Fibroblast of upper back skin (primary cell): Measurements from ENCODE around the gene SLC38A5.
A peak's percentile ranks its signal among the peaks of the same experiment; 100 is the strongest.

ENCODE experiments used
- DNase-seq: peaks from one replicate; pipeline ENCODE4 v3.0.0-alpha.2; 2013

SLC38A5 gene

GRCh38 chrX:48490661-48491060 lies 20.6 kb upstream of the SLC38A5 start:
- DNase-seq = no peak

DNA sequence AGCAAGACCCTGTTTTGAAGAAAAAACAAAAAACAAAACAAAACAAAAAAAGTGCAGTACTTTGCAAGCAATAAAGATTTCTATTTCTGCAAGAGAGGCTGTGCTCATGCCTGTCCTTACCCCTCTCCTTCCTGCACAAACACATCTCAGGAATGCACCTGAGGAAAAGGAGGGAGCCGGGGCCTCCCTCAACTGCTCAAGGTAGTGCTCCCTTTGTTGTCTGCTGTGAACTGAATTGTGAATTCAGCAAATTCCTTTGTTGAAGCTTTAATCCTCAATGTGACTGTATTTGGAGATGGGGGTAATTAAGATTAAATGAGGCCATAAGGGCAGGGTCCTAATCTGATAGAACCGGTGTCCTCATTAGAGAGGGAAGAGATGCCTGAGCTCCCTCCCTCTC lies 19.8 kb upstream of the SLC38A5 start:
- no peak for DNase-seq

DNA sequence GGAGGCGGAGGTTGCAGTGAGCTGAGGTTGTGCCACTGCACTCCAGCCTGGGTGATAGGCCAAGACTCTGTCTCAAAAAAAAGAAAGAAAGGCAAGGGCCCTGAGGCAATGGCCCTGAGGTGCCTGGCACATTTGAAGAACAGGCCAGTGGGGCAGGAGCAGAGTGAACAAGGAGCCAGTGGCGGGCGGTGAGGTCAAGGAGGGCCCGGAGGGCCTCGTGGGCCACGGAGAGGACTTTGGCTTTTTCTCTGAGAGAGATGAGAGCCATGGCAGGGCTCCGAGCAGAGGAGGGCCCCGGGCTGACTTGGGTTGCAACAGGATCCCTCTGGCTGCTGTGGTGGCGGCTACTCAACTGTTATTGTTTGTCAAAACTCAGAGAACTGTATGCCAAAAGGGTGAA lies 19.2 kb upstream of the SLC38A5 start:
- no peak for DNase-seq

DNA sequence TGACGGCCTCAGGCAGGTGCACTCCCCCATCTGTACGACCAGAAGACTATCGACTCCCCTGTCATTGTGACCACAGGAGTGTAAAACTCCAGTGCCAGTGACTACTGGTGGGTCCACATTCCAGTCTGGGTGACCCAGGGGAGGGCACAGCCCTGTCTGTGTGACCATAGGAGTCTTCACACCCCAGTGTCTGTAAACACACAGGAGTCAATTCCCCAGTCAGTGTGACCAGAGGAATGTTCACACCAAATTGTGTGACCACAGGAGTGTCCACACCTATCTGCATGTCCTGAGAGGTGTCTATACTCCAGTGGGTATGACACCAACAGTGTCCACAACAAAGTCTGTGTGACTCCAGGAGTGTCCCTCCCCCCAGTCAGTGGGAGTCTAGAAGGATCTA lies 18.0 kb upstream of the SLC38A5 start:
- no peak for DNase-seq

- DNase-seq = peak; percentile 92
Observed at GRCh38 chrX:48487362-48487798, 17.3 kb upstream of the SLC38A5 start.

DNA sequence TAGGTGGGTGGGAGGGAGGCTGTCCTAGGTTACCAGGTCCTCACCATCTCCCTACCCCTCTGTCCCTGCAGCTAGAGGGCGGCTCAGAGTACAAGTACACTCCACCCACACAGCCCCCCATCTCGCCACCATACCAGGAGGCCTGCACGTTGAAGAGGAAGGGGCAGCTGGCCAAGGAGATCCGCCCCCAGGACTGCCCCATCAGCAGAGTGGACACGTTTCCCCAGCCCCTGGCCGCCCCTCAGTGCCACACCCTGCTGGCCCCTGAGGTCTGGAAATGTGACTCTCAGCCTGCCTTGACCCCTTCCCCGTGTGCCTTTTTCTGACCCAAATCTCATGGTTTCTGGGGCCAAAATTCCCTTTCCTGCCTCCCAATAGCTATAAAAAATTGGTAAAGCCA lies 12.5 kb upstream of the SLC38A5 start:
- no peak for DNase-seq

GRCh38 chrX:48480583-48480982 lies 10.5 kb upstream of the SLC38A5 start:
- no peak for DNase-seq

DNA sequence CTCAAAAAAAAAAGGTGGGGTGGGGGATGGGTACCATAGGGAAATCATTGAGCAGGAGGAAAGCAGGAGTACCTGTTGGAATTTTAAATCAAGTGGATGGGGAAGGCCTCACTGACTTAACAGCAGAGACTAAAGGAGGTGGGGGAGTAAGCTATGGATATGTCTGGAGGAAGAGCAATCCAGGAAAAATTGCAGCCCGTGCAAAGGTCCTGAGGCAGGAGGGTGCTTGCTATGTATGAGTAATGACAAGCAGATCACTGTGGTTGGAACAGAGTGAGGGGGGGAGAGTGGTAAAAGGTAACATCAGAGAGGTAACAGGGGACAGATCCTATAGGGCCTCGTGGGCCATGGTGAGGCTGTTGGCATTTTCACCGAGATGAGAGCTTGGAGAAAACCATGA lies 10.1 kb upstream of the SLC38A5 start:
- DNase-seq = no peak

- DNase-seq = no peak
Observed at GRCh38 chrX:48478806-48479205, 8.7 kb upstream of the SLC38A5 start.

DNA sequence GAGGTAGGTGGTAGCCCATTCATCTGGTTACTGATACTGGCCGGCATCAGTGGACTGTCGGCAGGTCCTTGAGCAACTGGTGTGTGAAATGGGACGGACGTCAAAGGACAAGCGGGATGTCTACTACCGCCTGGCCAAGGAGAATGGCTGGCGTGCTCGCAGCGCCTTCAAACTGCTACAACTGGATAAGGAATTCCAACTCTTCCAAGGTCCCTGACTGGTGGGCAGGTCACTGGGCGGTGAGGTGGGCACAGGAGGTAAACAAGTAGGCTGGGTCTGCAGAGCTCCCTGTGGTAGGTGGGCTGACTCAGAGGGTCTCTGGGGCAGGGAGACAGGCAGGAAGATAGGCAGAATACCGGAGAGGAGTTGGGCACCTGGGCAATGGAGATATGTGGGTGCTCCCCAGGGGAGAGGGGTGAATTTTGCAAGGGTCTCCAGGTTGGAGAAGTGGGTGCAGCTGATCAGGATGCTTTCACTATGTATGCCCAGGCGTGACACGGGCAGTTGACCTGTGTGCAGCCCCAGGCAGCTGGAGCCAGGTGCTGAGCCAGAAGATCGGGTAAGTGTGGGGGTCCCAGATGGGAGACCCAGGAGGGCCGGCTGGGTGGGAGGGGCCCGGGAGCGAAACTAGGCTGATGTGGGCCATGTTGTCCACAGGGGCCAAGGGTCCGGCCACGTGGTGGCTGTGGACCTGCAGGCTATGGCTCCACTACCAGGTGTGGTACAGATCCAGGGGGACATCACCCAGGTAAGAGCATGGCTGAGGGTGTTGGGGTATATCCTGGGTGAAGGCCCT lies 8.1 kb upstream of the SLC38A5 start:
- DNase-seq = no peak

DNA sequence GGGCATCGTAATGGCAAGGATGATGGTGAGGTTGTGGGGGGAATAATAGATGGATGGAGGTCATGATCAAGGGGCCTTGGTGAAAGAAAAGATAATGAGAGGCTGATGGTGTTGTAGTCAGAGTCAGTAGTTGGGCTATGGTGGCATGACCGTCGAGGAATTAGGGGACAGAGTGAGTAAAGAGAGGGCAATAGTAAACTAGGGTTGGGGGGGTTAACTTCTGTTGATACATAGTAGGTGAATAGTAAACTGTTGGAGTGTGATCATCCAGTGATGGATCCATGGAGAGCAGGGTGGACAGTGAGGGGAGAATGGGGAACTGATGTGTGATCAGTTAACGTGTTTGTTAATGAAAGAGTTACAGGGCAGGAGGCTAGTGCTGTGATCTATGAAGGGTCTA lies 6.9 kb upstream of the SLC38A5 start:
- no peak for DNase-seq

DNA sequence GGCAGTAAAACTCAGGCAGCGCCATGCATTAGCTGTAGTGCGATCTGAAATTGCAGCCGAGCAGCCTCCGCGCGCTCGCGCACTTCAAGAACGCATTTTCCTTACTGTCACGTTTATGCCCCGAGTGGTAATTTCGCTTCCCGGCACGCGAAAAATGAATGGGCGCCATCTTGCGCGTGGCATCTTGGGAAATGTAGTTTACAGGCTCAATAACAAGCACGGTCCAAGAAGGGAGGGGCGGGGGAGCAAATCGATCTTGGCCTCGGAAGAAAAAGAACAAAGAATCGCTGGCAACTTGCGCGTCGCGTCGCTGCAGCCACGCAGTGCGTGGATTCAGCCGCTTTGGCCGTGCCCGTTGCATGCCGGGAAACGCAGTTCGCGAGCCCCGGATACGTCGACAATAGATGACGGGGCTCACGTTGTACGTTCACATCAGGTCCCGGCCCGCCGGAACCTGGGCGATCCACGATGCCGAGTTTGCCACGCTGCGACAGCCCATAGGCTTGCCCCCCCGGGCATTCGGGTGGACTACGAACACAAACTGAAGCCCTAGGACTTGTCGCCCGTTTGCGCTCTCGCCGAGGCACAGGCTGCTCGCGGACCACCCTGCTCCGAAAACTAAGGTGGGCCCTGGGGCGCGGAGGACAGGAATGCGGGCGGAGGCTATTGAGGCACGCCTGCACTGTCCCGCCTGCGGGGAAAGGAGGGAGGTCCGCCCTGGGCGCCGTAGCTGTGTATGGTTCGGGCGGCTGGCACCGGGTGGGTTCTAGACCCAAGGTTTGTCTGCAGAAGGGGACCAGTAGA lies 5.9 kb upstream of the SLC38A5 start, which contains the start of gene FTSJ1:
Gene FTSJ1, plus strand, starts transcription at position 426 of the 804 bp plus-strand sequence. CDS start 1,849 bp downstream, outside the sequence.
- peak; percentile 92 for DNase-seq

DNA sequence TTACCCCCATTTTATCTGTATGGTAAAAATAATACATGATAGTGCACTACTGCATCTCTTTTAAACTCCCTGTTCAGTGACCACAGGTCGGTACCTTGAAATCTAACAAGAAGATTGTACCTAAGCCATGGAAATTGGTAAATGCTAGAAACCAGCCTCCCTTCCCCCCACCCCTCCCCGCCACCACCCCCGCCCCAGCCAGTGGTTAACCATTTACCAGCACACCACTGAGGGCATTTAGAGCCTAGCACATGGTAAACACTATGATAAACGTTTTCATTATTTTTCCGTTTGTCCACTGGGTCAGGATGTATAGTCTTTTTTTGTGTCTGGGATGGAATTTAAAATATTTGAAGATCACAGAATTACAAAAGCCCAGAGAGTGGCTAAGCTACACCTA lies 5.2 kb upstream of the SLC38A5 start:
- DNase-seq = no peak

GRCh38 chrX:48474581-48474980 lies 4.5 kb upstream of the SLC38A5 start:
- no peak for DNase-seq

DNA sequence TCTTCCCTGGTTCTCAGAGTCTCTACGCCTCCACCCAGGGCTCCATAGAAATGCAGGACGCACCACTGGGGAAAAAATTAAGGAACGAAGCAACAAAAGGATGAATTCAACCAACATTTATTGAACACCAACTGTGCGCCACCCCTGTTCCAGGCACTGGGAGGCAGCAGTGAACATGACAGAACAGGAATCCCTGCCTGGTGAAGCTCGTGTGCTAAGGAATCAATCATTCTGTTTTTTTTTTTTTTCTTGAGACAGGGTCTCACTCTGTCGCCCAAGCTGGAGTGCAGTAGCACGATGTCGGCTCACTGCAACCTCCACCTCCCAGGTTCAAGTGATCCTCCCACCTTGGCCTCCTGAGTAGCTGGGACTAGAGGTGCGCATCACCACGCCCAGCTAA lies 4.1 kb upstream of the SLC38A5 start:
- no peak for DNase-seq

- DNase-seq = no peak
Observed at GRCh38 chrX:48473704-48473990, 3.6 kb upstream of the SLC38A5 start.

GRCh38 chrX:48472851-48473703 lies 3.0 kb upstream of the SLC38A5 start:
- DNase-seq = no peak

- no peak for DNase-seq
Observed at GRCh38 chrX:48472225-48472624, 2.2 kb upstream of the SLC38A5 start.

DNA sequence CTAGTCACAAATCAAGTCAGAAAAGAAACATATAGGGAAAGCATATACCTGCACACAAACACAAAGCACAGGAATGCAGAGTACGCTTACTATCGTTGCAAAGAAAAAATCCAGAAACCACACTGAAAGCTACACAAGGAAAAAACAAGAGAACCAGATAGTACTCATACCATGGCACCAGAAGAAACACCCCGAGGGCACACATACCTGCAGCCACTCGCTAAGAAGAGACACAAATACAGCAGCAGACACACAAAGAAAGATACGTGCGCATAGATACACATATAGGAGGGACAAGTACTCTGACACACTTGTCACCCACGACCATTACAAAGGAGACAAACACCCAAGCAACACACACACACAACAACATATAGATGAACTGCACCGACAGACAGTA lies 1.4 kb upstream of the SLC38A5 start:
- no peak for DNase-seq

DNA sequence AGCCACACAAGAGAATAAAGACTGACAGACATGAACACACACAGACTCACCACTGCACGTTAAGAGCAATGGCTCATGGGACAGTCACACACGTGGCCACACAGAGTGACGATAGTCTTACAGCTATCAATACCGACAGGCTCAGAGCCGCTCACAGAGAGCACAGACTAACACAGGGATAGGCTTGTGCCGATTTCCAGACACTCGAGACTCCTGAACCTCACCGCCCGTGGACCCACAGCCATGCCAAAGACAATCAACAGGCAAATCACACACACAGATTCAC lies 716 bp upstream of the SLC38A5 start:
- no peak for DNase-seq

GRCh38 chrX:48468693-48469691 lies 1.1 kb downstream of the SLC38A5 start:
- DNase-seq = no peak

GRCh38 chrX:48468247-48468671 lies 1.8 kb downstream of the SLC38A5 start:
- peak; percentile 13 for DNase-seq
